NCI-H1092 (cell line): ENCODE results near the gene BACH2.

Source experiments
- DNase-seq: peaks from one replicate; lab custom pipeline; 2025; lab: John Stamatoyannopoulos, UW

Gene BACH2

GRCh38 chr6:90277302-90278011, 19.2 kb downstream of the BACH2 start:
- no peak for DNase-seq

DNA sequence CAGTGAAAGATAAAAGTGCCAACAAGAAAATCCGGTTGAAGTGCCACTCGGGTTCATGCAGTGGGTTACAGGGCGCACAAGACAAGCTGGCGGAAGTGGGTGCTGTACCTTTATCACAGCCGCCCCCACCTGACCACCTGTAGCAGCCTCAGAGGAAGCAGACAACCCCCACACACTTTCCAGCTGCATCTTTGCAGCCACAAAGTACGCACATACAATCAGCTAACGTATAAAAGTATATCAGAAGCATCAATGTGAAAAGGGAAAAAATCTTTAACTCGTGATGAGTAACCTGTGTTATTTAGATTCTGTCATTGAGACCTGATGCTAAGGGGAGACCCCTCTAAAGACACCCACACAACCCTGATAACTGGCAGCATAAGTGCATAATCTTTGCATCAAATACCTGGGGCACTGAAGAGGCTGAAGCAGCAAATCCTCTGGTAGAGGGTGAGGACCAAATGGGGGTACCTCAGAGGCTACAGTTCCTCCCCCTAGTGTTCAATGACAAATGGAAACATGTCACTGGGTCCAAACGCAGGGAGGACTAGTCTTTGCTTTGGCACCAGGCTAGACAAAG, 22.1 kb downstream of the BACH2 start:
- no peak for DNase-seq

DNA sequence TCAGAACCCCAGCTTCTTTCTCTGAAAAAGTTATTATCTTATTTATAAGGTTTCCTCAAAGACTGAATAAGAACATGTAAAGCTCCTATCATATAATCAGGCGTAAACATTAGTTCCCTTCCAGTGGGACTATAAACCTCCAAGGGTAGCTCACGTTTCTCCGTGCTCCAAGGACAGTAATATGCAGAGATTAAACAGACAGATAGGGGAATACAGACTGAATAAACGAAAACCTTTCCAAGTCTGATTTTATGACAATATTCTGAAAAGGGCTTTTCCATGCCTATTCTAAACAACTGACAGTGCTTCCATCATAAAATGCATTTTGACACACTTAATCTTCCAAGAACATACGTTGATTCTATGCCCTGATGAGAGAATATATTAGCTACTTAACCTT, 22.8 kb downstream of the BACH2 start:
- DNase-seq = no peak

DNA sequence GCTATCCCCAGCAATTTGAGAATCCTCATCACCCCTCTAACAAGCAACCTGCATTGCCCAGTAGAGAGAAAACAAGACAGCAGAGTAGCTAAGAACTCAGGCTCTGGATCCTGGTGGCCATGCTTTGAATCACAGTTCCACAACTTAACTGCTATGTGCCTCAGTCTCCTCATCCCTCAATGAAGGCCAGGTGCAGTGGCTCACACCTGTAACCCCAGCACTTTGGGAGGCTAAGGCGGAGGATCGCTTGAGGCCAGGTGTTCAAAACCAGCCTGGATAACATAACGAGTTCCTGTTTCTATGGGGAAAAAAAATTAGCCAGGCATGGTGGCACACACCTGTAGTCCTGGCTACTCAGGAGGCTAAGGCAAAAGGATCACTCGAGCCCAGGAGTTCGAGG, 23.7 kb downstream of the BACH2 start:
- DNase-seq = no peak

GRCh38 chr6:90271831-90272230, 24.8 kb downstream of the BACH2 start:
- DNase-seq = no peak

DNA sequence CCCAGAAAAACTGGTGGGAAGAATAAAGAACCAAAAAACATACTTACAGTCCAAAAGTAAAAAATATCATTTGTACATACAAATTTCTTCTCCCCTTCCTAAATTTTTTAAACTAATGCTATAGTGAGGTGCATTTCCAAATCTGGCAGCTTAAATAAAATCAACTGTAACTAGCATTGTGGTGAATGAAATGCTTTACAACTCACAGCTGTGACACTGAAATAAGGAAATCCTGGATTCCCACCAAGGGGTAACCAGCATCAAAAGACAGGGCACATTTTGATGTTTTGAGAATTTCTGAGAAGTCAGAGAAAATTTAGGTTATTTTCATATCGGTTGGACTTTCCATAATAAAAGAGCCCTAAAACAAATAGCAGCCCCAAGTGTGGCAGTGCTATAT, 27.3 kb downstream of the BACH2 start:
- DNase-seq = no peak

DNA sequence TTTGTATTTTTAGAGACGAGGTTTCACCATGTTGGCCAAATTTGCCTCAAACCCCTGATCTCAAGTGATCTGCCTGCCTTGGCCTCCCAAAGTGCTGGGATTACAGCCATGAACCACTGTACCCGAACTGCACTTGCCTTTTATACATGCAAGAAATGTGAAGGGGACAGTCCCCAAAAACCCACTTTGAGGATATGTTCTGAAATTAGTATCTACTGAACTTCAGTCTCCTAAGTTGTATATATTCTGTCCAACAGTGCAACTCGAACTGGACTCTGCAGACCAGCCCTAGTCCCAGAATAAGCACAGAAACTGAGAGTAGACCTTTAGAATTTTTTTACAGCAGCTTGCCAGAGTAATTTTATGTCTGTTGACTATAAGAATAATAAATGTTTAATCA, 28.5 kb downstream of the BACH2 start:
- DNase-seq = no peak

- DNase-seq = no peak
Measured at GRCh38 chr6:90266905-90267621, 29.6 kb downstream of the BACH2 start.

GRCh38 chr6:90264561-90264960, 32.1 kb downstream of the BACH2 start:
- no peak for DNase-seq

- no peak for DNase-seq
Measured at GRCh38 chr6:90263633-90264032, 33.0 kb downstream of the BACH2 start.

- no peak for DNase-seq
Measured at GRCh38 chr6:90261801-90262200, 34.8 kb downstream of the BACH2 start.

GRCh38 chr6:90257486-90257738, 39.2 kb downstream of the BACH2 start:
- DNase-seq = no peak

GRCh38 chr6:90256698-90257485, 39.8 kb downstream of the BACH2 start:
- no peak for DNase-seq

GRCh38 chr6:90253631-90254030, 43.0 kb downstream of the BACH2 start:
- no peak for DNase-seq

DNA sequence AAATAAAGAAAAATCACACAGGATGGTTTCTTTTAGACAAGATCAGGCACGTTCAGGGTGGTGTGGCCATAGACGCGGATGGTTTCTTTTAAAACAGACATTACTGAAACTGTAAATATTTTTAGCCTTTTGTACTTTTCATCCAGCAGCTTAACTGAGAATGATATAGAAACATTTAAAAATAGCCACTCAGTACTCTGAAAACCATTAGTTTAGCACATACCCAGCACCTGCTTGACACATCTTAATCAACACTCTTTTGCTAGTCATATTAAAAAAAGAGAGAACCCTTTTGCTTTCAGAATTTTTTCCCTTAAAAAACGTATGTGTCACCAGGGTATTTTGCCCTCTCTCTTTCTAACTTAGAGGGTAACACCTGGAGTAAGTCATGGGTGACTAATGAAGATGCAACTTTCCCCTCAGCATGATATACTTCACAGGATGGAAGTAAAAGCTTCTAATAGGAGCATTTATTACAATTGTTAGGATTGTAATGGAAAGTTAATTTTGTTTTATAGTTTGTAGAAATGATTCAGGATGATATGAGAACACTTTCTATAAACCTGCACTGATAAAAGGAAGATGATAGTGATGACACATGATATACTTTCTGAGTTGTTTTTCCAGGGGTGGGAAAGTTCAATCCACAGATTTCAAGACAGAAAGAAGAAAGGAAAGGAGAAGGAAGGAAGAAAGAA, 45.2 kb downstream of the BACH2 start:
- no peak for DNase-seq

GRCh38 chr6:90250405-90250804, 46.2 kb downstream of the BACH2 start:
- no peak for DNase-seq

DNA sequence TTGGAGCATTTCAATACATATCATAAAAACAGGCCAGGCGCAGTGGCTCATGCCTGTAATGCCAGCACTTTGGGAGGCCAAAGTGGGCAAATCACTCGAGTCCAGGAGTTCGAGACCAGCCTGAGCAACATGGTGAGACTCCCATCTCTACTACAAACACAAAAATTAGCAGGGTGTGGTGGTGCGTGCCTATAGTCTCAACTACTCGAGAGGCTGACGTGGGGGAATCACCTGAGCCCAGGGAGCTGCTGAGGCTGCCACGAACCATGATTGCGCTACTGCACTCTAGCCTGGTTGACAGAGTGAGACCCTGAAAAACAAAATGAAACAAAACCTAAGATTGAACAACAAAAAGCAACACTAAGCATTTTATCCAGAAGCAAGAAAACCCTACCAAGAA, 47.2 kb downstream of the BACH2 start:
- DNase-seq = no peak

DNA sequence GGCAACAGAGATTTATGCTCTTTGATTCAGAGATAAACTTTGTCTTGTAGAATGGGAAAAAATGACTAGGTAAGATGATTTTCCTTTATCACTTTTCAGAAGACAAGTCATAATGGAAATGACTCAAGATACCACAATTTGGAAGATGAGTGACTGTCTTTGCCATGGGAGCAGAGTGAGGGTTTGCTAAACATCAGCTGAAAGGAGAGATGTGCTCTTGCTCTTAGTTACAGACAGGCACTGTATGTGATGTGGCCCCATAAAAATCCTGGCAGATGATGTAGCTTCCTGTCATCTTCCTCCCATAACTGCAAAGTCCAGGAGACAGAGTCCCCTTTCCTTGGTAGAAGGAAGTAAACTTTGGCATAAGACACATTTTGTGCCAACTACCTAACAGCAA, 47.6 kb downstream of the BACH2 start:
- no peak for DNase-seq

GRCh38 chr6:90247262-90247661, 49.4 kb downstream of the BACH2 start:
- DNase-seq = no peak

GRCh38 chr6:90241229-90241880, 55.3 kb downstream of the BACH2 start:
- DNase-seq = no peak

GRCh38 chr6:90238496-90239266, 58.0 kb downstream of the BACH2 start:
- no peak for DNase-seq
